NCI-H1092 treated with DMSO at 0.1 percent for 48 hours (cell line): Measurements from ENCODE around the gene SPINK13.
"Not testable (repeated sequence)": the region's sequence is repeated elsewhere in the genome, so short reads cannot be mapped to it uniquely, and the experiment has no call there.

Experiments used
- DNase-seq: peaks from one replicate; lab custom pipeline; 2025; lab: John Stamatoyannopoulos, UW

The SPINK13 gene, protein sequence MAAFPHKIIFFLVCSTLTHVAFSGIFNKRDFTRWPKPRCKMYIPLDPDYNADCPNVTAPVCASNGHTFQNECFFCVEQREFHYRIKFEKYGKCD

GRCh38 chr5:148268566-148268965, at the start of gene SPINK13:
Gene SPINK13, plus strand, starts transcription at chr5:148268794. Its CDS starts 1,279 bp downstream, at chr5:148270073.
- no peak for DNase-seq

DNA sequence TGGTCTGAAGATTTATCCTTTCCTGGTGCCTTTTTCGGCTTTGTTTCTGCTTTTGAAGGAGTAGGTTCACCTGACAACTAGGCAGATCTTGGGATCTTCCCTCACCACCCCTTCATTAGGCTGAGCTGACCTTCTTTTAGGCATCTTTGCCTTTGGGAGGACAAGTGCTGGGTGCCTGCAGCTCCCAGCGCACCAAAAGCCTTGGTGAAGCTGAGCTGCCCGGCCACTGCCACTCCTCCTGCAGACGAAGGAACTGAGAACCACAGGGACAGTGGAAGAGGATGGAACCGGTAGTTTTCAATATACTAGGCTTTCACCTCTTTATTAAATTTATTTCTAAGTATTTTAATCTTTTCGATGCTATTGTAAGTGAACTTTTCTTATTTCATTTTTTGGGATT, 47.1 kb upstream of the SPINK13 start:
- no peak for DNase-seq

DNA sequence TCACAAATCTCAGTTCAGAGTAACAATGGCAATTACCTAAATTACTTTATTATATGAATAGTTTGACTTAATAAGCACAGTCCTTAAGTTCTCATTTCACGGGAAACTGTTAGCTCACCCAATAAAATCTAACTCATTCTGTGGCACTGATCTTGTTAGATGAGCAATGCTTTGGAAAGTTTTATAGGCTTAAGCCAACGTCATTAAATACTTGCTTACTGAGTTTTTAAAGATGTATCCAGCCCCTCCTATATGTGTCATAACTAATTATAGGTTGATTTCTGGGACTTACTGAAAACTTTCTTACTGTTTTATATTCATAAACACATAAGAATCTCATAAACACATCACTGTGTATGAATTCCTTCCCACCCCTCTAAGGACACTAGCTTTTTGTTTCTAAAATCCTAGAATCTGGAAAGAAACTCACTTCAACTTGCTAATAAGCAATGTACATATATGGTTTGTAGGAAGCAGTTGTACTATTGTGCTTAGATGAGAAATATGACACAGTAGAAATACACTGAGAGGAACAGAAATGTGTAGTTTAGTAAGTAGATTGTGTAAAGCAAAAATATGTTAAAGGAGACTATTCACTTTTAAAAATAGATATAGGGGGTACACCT, 44.4 kb upstream of the SPINK13 start:
- DNase-seq = no peak

GRCh38 chr5:148228392-148228984, 40.1 kb upstream of the SPINK13 start:
- DNase-seq = no peak

- DNase-seq = no peak
These were observed 38.8 kb upstream of the SPINK13 start for GRCh38 chr5:148229840-148230239.

DNA sequence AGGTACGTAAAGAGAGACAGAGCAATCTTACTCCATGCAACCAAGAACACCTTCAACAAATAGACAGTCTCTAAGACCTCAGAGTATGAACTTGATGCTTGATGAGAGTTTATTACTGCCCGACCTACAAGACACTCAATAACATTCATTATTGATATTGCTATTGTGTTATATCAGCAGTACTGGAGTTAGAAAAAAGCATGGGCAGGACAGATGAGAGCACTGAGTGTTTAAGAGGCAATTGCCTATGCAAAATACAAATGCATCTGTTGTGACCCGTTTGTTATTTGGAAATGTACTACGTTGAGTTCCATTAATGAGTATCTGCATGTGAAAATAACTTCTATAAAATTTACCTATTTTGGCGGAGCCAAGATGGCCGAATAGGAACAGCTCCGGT, 38.4 kb upstream of the SPINK13 start:
- DNase-seq = no peak

- no peak for DNase-seq
These were observed 30.7 kb upstream of the SPINK13 start for GRCh38 chr5:148237785-148238417.

DNA sequence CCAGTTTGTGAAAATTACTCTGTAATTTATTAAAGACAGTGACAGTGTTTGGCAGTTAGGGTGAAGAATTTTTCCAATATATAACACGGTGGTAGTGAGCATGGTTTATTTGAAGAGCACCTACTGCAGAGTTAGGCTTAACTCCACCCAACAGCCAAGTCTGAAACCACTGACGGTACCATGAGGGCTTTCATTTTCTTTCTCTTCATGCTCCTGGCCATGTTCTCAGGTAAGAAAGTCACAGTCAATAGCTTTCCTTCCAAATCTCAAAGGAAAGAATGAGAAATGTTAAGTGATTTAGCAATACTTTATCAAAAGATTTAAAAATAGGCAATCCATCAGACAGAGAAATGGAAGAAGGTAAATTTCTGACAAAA, 30.2 kb upstream of the SPINK13 start, which contains the start of gene MARCOL:
Gene MARCOL (plus strand): TSS at position 108 of the 377 bp plus-strand sequence. CDS start 73 bp downstream, at position 181.
- DNase-seq = no peak

GRCh38 chr5:148248894-148249293, 19.7 kb upstream of the SPINK13 start:
- no peak for DNase-seq

GRCh38 chr5:148255456-148255855, 13.1 kb upstream of the SPINK13 start:
- no peak for DNase-seq

DNA sequence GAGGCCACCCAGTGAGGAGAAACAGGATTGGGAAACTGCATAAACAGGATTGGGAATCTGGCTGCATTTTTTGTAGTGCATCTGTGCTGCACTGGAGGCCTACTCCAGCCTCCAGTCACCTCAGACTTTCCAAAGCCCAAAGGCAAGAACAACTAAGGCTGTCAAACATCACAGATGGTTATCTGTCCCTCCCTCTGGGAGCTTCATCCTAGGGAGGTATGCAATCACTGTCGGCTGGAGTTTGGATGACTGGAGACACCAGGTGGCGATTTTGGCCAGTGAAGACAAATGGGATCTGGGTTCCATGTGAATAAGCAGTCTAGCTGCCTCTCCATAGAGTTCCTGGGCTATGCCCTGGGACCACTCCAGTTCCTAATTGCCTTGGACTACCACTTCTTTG, 9.3 kb upstream of the SPINK13 start:
- DNase-seq = no peak

DNA sequence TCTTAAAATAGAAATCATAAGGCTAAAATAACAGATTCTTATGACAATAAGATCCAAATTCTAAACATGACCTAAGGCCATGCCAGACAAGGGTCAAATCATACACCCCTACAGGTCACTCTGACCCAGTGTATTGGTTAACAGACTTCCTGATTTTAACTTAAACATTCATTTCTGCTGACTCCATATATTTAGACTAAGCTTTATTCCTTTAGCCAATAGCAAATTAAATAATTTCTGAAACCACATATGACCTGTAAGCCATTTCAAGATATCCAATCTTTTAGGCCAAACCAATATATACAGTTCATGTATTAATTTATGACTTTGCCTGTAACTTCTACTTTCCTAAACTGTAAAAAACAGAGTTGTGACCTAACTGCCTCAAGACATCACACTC, 7.4 kb upstream of the SPINK13 start:
- DNase-seq = no peak

GRCh38 chr5:148267962-148268361, 632 bp upstream of the SPINK13 start:
- DNase-seq = no peak

DNA sequence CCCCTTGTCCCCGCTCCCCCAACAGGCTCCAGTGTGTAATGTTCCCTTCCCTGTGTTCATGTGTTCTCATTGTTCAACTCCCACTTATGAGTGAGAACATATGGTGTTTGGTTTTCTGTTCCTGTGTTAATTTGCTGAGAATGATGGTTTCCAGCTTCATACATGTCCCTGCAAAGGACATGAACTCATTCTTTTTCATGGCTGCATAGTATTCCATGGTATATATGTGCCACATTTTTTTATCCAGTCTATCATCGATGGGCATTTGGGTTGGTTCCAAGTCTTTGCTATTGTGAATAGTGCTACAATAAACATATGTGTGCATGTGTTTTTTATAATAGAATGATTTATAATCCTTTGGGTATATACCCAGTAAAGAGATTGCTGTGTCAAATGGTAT, 6.5 kb downstream of the SPINK13 start:
- DNase-seq = not testable (repeated sequence)

GRCh38 chr5:148280893-148281292, 12.3 kb downstream of the SPINK13 start:
- DNase-seq = not testable (repeated sequence)

DNA sequence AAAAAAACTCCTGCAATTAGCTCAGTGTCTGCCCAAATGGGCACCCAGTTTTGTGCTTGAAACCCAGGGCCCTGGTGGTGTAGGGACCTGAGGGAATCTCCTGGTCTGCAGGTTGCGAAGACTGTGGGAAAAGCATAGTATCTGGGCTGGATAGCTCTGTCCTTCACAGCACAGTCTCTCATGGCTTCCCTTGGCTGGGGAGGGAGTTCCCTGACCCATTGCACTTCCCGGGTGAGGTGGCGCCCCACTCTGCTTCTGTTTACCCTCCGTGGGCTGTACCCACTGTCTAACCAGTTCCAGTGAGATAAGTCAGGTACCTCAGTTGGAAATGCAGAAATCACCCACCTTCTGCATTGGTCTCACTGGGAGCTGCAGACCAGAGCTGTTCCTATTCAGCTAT, 12.7 kb downstream of the SPINK13 start:
- DNase-seq = not testable (repeated sequence)

GRCh38 chr5:148290271-148291195, 21.9 kb downstream of the SPINK13 start:
- peak; percentile 13 for DNase-seq

DNA sequence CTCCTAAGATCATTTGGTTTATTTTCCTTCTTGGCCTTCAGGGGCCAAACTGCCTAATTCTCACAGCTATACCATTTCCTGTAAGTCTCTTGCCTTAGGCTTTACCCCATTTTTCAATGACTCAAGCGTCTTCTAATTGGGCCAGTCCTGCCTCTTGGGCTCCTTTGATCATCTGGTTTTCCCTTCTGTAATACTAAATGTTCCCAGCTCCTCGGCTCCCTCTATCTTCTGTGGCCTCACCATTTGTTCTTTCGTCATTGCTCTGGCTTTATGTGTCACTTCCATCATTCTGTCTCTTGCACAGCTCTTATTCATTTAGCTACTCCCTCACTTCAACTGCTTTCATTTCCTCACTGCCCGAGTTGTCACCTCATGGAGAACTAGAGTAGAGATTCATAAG, 29.1 kb downstream of the SPINK13 start:
- no peak for DNase-seq

- no peak for DNase-seq
These were observed 37.9 kb downstream of the SPINK13 start for GRCh38 chr5:148306446-148306845.

DNA sequence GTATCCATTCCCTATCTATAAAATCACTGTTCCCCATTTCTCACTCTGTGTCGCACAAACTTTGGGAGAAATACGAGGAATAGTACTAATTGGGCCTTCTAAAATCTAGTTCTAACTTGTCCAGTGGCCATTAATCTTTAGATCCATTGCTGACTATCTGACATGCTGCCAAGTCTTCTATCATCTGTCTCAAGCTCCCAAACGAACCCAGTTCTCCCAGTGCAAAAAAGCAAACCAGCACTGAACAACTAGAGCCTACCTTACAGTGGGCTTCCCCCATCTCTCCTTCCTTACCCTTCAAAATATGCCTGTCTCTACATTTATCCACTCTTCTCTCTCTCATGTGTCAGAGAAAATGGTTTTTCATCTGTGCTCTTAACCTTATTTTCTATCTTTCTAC, 40.4 kb downstream of the SPINK13 start:
- no peak for DNase-seq

DNA sequence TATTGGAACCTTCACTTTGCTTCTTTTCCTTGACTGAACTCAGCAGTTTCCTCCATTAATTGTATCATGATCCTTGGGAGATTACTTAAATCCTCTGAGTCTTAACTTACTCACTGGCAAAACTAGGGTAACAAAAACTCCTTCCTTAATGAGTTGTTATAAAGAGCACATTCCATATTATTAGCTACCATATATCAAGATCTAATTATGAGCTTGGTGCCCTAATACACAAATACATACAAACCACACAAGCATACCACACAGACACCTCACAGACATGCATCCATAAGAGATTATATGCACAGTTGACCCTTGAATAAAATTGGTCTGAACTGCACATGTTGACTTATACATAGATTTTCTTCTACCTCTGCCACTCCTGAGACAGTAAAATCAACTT, 41.2 kb downstream of the SPINK13 start:
- DNase-seq = no peak

GRCh38 chr5:148311484-148311883, 42.9 kb downstream of the SPINK13 start:
- DNase-seq = no peak
